HepG2 (cell line): Measurements from ENCODE around the gene THUMPD2. TPM values are rescaled to one million over a fixed set of nuclear protein-coding genes. Genes with fewer than 3 reads are reported as not detected.
A peak's percentile ranks its signal among the peaks of the same experiment; 100 is the strongest.

Source experiments
- ATRX ChIP-seq: sonication (generic); formaldehyde crosslinking; IDR thresholded peaks from 2 replicates; pipeline ENCODE4 v1.4.0; 2020; ENCODE audit warnings: missing genetic modification reagents, borderline replicate concordance
- FOXA3 ChIP-seq: IDR thresholded peaks from 2 replicates; pipeline ENCODE4 v1.6.1; 2016; ENCODE audit warnings: missing genetic modification reagents, missing compliant biosample characterization
- GATAD2A ChIP-seq: IDR thresholded peaks from 2 replicates; pipeline ENCODE4 v1.6.1; 2016
- HOXA5 ChIP-seq: sonication (generic); formaldehyde crosslinking; IDR thresholded peaks from 2 replicates; pipeline ENCODE4 v1.4.0; 2020; ENCODE audit warnings: missing genetic modification reagents
- IKZF5 ChIP-seq: IDR thresholded peaks from 2 replicates; pipeline ENCODE4 v1.6.1; 2018; ENCODE audit warnings: missing genetic modification reagents, mild to moderate bottlenecking, missing compliant biosample characterization
- IRF9 ChIP-seq: sonication (generic); formaldehyde crosslinking; IDR thresholded peaks from 2 replicates; pipeline ENCODE4 v1.8.0; 2022; ENCODE audit warnings: missing genetic modification reagents, mild to moderate bottlenecking, borderline replicate concordance
- RFXANK ChIP-seq: IDR thresholded peaks from 2 replicates; pipeline ENCODE4 v1.6.1; 2016
- SOX13 ChIP-seq, 3 experiments: fragments of 450-650 bp in 1 of 3; sonication (generic) in 1 of 3; formaldehyde crosslinking in 1 of 3; IDR thresholded peaks in 2 of 3; conservative IDR thresholded peaks in 1 of 3; 2 replicates each; pipeline versions ENCODE4 v1.5.0 to v1.6.1; 2016 to 2020; ENCODE audit warnings: antibody characterized with exemption in 1 of 3, mild to moderate bottlenecking in 1 of 3, missing compliant biosample characterization in 1 of 3, missing genetic modification reagents in 1 of 3, moderate library complexity in 1 of 3
- TGIF2 ChIP-seq: IDR thresholded peaks from 2 replicates; pipeline ENCODE4 v1.6.1; 2016; ENCODE audit warnings: control low read depth, missing compliant biosample characterization
- ZBTB38 ChIP-seq: sonication (generic); formaldehyde crosslinking; IDR thresholded peaks from 2 replicates; pipeline ENCODE4 v1.5.1; 2020; ENCODE audit warnings: mild to moderate bottlenecking, missing genetic modification reagents
- ZNF432 ChIP-seq: sonication (generic); formaldehyde crosslinking; IDR thresholded peaks from 2 replicates; pipeline ENCODE4 v1.5.0; 2020; ENCODE audit warnings: missing genetic modification reagents, mild to moderate bottlenecking, borderline replicate concordance
- ZNF75D ChIP-seq: sonication (generic); formaldehyde crosslinking; IDR thresholded peaks from 2 replicates; pipeline ENCODE4 v1.8.1; 2023; ENCODE audit warnings: missing genetic modification reagents, mild to moderate bottlenecking, borderline replicate concordance
- ZNF850 ChIP-seq: sonication (generic); formaldehyde crosslinking; conservative IDR thresholded peaks from 2 replicates; pipeline ENCODE4 v1.9.0; 2021; ENCODE audit warnings: mild to moderate bottlenecking, missing genetic modification reagents
- polyA plus RNA-seq, 8 experiments: library from polyadenylated mRNA; depleted of rRNA in 3 of 8; stranded (reverse) in 7 of 8; unstranded in 1 of 8; fragments of >200 nt; fragmentation: Illumina TruSeq in 4 of 8; extraction: Trizol in 4 of 8; gene quantifications; 2 replicates each; pipeline versions ENCODE4 v1.2.1 to v1.2.3, GENCODE V29; 2011 to 2016; ENCODE audit warnings: low read depth in 4 of 8, missing spikeins in 1 of 8, mixed read lengths in 1 of 8; ENCODE audit not compliant: insufficient read depth in 1 of 8
- total RNA-seq, 5 experiments: library from RNA; depleted of rRNA; stranded (reverse); fragments of >200 nt; fragmentation: Illumina TruSeq; extraction: Trizol; gene quantifications; 2 replicates each; pipeline ENCODE4 v1.2.3, GENCODE V29; 2016; ENCODE audit warnings: low read depth in 1 of 5
- TF ChIP-seq, protein P1 (sequence below): sonication (generic); formaldehyde crosslinking; IDR thresholded peaks from 2 replicates; pipeline ENCODE4 v1.5.0; 2020; ENCODE audit warnings: missing genetic modification reagents, mild to moderate bottlenecking, borderline replicate concordance
- TF ChIP-seq, protein P2 (sequence below): sonication (generic); formaldehyde crosslinking; IDR thresholded peaks from 2 replicates; pipeline ENCODE4 v1.4.0; 2020; ENCODE audit warnings: missing genetic modification reagents
- TF ChIP-seq, protein P3 (sequence below): sonication (generic); formaldehyde crosslinking; IDR thresholded peaks from 2 replicates; pipeline ENCODE4 v1.9.0; 2021; ENCODE audit warnings: missing genetic modification reagents, borderline replicate concordance
- TF ChIP-seq, protein P4 (sequence below): IDR thresholded peaks from 2 replicates; pipeline ENCODE4 v1.6.1; 2016
- TF ChIP-seq, protein P5 (sequence below): sonication (generic); formaldehyde crosslinking; IDR thresholded peaks from 2 replicates; pipeline ENCODE4 v1.8.0; 2022; ENCODE audit warnings: missing genetic modification reagents, mild to moderate bottlenecking, inconsistent platforms, borderline replicate concordance

THUMPD2 gene
- total and polyA plus RNA-seq, 2 of the 13 experiments (the other 11 are each of a cell fraction or from before 2014, with no cell fraction given): 11.8 to 15.6 TPM

DNA sequence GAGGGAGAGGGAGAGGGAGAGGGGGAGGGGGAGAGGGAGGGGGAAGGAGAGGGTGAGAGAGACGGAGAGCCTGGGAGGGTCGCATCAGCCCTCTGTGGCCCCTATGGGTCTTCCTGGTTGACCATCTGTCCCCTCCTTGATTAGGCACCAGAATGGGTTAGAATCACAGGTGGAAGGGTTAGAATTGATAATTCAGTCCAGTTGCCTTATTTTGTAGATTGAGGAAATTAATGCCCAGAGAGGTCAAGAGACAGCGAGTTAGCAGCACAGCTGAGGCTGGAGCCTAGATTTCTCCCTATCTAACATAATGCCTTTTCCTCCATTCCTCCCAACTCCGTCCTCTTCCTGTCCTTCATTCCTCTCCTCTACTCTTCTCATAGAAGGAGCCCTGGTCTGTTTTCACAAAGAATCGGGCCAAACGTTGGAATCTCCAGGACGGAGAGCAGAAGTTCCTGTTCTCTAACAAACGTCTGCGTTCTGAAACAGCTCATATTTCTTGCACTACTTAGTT is 338 bp upstream of the THUMPD2 start (continued):
- TF ChIP-seq FOXA3 (CRISPR knock-in tag) (no peak), RFXANK (no peak), GATAD2A (CRISPR knock-in tag) (no peak), TGIF2 (CRISPR knock-in tag) (no peak), ATRX (no peak), ZBTB38 (no peak), IKZF5 (CRISPR knock-in tag) (no peak), IRF9 (no peak), HOXA5 (CRISPR knock-in tag) (no peak), SOX13 (IDR thresholded peaks at IDR 0.05) (no peak), SOX13 (CRISPR knock-in tag; conservative IDR thresholded peaks at IDR 0.05 in 1 of 2, IDR thresholded peaks at IDR 0.05 in 1 of 2) (no peak), ZNF75D (CRISPR knock-in tag) (no peak), ZNF432 (CRISPR knock-in tag) (no peak), ZNF850 (CRISPR knock-in tag) (0 out of 2 replicates have a peak, but pooled peaks have one; percentile 6)
- TF ChIP-seq, protein P1, sequence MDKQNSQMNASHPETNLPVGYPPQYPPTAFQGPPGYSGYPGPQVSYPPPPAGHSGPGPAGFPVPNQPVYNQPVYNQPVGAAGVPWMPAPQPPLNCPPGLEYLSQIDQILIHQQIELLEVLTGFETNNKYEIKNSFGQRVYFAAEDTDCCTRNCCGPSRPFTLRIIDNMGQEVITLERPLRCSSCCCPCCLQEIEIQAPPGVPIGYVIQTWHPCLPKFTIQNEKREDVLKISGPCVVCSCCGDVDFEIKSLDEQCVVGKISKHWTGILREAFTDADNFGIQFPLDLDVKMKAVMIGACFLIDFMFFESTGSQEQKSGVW: no peak
- TF ChIP-seq, protein P2, sequence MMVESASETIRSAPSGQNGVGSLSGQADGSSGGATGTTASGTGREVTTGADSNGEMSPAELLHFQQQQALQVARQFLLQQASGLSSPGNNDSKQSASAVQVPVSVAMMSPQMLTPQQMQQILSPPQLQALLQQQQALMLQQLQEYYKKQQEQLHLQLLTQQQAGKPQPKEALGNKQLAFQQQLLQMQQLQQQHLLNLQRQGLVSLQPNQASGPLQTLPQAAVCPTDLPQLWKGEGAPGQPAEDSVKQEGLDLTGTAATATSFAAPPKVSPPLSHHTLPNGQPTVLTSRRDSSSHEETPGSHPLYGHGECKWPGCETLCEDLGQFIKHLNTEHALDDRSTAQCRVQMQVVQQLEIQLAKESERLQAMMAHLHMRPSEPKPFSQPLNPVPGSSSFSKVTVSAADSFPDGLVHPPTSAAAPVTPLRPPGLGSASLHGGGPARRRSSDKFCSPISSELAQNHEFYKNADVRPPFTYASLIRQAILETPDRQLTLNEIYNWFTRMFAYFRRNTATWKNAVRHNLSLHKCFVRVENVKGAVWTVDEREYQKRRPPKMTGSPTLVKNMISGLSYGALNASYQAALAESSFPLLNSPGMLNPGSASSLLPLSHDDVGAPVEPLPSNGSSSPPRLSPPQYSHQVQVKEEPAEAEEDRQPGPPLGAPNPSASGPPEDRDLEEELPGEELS: no peak
- TF ChIP-seq, protein P3, sequence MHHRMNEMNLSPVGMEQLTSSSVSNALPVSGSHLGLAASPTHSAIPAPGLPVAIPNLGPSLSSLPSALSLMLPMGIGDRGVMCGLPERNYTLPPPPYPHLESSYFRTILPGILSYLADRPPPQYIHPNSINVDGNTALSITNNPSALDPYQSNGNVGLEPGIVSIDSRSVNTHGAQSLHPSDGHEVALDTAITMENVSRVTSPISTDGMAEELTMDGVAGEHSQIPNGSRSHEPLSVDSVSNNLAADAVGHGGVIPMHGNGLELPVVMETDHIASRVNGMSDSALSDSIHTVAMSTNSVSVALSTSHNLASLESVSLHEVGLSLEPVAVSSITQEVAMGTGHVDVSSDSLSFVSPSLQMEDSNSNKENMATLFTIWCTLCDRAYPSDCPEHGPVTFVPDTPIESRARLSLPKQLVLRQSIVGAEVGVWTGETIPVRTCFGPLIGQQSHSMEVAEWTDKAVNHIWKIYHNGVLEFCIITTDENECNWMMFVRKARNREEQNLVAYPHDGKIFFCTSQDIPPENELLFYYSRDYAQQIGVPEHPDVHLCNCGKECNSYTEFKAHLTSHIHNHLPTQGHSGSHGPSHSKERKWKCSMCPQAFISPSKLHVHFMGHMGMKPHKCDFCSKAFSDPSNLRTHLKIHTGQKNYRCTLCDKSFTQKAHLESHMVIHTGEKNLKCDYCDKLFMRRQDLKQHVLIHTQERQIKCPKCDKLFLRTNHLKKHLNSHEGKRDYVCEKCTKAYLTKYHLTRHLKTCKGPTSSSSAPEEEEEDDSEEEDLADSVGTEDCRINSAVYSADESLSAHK: no peak
- TF ChIP-seq, protein P4, sequence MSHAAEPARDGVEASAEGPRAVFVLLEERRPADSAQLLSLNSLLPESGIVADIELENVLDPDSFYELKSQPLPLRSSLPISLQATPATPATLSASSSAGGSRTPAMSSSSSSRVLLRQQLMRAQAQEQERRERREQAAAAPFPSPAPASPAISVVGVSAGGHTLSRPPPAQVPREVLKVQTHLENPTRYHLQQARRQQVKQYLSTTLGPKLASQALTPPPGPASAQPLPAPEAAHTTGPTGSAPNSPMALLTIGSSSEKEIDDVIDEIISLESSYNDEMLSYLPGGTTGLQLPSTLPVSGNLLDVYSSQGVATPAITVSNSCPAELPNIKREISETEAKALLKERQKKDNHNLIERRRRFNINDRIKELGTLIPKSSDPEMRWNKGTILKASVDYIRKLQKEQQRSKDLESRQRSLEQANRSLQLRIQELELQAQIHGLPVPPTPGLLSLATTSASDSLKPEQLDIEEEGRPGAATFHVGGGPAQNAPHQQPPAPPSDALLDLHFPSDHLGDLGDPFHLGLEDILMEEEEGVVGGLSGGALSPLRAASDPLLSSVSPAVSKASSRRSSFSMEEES (CRISPR knock-in tag): no peak
- TF ChIP-seq, protein P5, sequence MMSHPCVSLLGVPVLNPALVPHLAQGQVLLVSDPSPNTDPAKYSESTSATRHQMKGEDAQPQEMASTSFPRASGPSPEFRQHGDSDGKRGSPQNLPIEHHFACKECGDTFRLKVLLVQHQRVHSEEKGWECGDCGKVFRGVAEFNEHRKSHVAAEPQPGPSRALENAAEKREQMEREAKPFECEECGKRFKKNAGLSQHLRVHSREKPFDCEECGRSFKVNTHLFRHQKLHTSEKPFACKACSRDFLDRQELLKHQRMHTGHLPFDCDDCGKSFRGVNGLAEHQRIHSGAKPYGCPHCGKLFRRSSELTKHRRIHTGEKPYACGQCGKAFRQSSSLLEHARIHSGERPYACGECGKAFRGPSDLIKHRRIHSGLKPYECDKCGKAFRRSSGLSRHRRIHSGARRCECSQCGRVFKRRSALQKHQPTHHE (CRISPR knock-in tag): no peak
